M059J (cell line): ENCODE results near the gene EVI5. TPM values are rescaled to one million over a fixed set of nuclear protein-coding genes. Genes with fewer than 3 reads are reported as not detected.
"Not testable (repeated sequence)": the region's sequence is repeated elsewhere in the genome, so short reads cannot be mapped to it uniquely, and the experiment has no call there.

ENCODE experiments used
- DNase-seq: peaks from one replicate; pipeline ENCODE4 v3.0.0-alpha.2; 2012; ENCODE audit warnings: low read depth
- total RNA-seq: library from RNA; depleted of rRNA; stranded (reverse); fragments of >200 nt; shearing (Covaris generic); gene quantifications from 2 replicates; pipeline ENCODE4 v1.2.3, GENCODE V29; 2014

EVI5 gene
- total RNA-seq, 1 experiment from 2014 or later: 7.7 TPM

DNA sequence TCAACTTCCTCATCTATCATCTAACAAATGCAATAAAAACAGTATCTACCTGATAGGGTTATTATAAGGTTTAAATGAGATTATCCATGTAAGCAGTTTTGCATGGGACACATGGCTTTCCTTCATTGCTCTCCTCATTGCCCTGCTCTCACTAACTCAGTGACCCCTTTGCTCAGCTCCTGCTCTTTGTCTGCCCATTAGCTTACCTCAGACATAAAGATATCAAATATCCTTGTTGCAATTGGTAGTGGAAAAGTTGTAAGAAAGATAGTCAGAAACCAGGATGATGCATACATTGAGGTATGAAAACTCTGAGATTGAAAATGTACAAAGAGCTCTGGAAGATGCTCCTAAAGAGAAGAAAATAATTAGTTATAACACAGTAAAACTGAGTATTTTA, 89.8 kb downstream of the EVI5 start:
- no peak for DNase-seq

DNA sequence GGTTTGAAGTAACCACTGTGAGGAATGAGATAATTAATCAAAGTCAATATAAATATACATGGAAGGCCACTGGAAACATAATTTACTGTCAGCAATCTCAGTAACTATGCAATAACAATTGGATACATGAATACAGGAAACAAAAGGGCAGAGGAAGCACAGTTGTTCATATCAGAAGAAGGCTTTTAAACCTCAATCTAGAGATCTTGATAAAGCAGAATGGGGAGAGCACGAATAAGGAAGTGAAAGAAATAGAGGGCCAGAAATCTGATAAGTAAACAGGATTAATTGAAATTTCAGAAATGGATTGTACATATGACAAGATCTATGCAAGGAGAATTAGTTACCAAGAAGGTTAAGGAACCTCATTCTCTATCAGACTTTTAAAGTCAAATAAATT, 93.0 kb downstream of the EVI5 start:
- DNase-seq: no peak

DNA sequence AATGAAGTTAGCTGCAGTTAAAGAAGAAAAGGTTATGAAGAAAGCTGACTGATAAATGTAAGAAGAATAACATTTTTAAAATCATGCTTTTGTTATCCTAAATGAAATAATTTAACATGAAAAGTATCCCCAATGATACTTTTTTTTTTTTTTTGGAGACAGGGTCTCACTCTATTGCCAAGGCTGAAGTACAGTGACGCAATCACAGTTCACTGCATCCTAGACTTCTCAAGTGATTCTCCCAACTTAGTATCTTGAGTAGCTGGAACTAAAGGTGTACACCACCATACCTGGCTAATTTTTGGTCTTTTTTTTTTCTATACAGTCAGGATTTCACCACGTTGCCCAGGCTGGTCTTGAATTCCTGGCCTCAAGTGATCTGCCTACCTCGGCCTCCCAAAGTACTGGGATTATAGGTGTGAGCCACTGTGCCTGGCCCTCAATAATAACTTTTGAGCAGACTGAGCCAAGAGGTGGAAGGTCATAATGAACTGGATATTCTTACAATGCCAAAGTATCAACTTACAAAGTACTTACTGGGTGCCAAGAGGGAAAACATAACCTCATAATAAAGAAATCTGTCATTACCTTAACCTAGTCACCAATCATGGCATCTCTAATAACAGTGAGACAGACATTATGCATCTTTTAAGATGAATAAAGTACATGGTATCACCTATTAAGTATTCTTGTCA, 94.5 kb downstream of the EVI5 start:
- DNase-seq: no peak

- no peak for DNase-seq
These were observed 104.9 kb downstream of the EVI5 start for GRCh38 chr1:92679980-92680379.

GRCh38 chr1:92663775-92664174, 121.1 kb downstream of the EVI5 start:
- no peak for DNase-seq

DNA sequence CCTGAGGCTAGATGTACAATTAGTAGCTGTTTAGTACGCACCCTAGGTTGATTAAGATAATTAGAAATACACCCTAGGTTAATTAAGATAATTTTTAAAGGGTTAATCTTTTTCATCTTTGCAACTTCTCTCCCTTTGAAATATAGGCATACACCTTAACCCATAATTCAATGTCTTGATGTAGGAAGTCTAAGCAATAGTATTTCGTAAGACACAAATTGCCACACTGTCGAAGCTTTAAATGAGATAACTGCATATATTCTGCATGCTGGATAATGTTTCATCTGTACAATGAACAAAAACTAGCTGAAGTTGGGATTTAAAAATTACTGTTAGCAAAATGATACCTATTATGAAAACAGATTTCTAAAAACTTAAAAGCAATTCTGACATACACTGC, 122.9 kb downstream of the EVI5 start:
- no peak for DNase-seq

GRCh38 chr1:92657701-92658100, 127.2 kb downstream of the EVI5 start:
- no peak for DNase-seq

DNA sequence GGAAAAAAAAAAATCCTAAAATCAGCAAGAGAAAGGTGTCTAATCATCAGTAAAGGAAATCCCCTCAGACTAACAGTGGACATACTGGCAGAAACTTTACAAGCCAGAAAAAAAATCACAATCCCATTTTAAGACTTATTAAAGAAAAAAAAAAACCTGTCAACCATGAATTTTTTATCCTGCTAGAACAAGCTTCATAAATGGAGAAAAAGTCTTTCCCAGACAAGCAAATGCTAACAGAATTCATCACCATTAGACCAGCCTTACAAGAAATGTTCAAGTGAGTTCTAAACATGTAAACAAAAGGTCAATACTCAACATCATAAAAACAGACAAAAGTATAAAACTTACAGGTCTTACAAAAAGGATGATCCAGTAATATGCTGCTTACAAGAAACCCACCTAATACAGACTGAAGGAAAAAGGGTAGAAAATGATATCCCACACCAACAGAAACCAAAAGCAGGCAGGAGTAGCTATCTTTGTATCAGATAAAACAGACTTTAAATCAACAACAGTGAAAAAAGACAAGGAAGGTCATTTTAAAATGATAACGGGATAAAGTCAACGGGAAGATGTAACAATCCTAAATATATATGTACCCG, 129.6 kb downstream of the EVI5 start:
- DNase-seq: no peak

GRCh38 chr1:92653605-92654381, 131.1 kb downstream of the EVI5 start:
- no peak for DNase-seq

DNA sequence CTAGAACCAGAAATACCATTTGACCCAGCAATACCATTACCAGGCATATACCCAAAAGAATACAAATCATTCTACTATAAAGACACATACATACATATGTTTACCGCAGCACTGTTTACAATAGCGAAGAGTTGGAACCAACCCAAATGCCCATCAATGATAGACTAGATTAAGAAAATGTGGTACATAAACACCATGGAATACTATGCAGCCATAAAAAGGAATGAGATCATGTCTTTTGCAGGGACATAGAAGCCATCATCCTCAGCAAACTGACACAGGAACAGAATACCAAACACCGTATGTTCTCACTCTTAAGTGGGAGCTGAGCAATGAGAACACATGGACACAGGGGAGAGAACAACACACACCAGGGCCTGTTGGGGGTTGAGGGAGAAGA, 144.2 kb downstream of the EVI5 start:
- not testable (repeated sequence) for DNase-seq

DNA sequence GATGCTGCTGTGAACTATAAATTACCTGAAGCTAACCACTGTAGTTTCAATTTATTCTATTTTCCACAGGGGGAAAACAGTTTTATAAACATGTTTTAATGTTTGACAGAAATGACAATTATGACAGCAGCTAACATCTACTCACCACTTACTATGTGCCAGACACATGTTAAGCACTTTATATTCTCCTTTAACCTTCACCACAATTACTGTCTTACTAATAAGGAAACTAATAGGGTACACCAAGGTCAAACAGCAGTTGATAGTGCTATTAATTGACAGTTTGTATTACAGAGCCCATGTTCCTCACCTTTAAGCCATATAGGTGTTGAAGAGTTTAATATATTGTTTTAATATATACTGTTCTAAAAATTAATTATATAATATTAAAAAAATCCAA, 146.4 kb downstream of the EVI5 start:
- DNase-seq: no peak

DNA sequence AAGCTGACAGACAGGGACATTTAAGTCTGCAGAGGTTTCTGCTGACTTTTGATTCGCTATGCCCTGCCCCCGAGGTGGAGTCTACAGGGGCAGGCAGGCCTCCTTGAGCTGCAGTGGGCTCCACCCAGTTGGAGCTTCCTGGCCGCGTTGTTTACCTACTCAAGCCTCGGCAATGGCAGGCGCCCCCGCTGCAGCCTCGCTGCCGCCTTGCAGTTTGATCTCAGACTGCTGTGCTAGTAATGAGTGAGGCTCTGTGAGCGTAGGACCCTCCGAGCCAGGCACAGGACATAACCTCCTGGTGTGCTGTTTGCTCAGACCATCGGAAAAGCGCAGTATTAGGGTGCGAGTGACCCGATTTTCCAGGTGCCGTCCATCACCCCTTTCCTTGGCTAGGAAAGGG, 149.7 kb downstream of the EVI5 start:
- not testable (repeated sequence) for DNase-seq

- peak; percentile 27 for DNase-seq
These were observed 161.6 kb downstream of the EVI5 start for GRCh38 chr1:92623187-92623778.

- DNase-seq: no peak
These were observed 165.3 kb downstream of the EVI5 start for GRCh38 chr1:92619466-92620189.

- no peak for DNase-seq
These were observed 183.9 kb downstream of the EVI5 start for GRCh38 chr1:92601044-92601443.

DNA sequence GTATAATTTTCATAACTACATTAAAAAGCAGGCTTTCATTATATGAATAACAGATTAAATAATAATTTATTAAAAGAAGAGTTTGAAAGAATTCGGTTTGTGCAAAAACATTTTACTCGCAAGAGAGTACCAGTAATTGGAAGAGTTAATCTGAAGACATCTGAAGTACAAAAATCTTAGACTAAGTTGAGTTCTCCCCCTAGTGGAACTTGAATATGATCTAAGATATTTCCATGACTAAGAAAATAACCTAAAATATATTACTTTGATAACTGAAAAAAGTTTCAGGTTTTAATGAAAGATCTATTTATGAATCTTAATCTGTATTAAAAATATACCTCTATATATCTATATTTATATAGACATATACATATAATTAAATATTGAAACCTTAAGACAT, 185.7 kb downstream of the EVI5 start:
- DNase-seq: peak; percentile 52

- DNase-seq: not testable (repeated sequence)
These were observed 195.5 kb downstream of the EVI5 start for GRCh38 chr1:92589361-92589760.

- no peak for DNase-seq
These were observed 197.5 kb downstream of the EVI5 start for GRCh38 chr1:92587445-92587844.

DNA sequence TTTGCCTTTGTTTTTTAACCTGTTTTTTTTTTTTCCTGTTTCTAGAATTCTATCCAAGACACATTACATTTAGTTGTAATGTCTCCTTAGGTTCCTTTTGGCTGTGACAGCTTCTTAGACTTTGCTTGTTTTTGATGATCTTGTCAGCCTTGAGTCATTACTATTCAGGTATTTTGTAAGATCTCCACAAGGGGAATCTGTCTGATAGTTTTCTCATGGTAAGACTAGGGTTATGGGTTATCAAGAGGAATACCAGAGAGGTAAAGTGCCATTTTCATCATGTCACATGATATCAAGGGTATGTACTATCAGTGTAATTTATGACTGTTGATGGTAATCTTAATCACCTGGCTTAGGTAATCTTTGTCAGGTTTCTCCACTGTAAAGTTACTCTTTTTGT, 199.1 kb downstream of the EVI5 start:
- peak; percentile 34 for DNase-seq

- not testable (repeated sequence) for DNase-seq
These were observed 200.1 kb downstream of the EVI5 start for GRCh38 chr1:92584810-92585209.

DNA sequence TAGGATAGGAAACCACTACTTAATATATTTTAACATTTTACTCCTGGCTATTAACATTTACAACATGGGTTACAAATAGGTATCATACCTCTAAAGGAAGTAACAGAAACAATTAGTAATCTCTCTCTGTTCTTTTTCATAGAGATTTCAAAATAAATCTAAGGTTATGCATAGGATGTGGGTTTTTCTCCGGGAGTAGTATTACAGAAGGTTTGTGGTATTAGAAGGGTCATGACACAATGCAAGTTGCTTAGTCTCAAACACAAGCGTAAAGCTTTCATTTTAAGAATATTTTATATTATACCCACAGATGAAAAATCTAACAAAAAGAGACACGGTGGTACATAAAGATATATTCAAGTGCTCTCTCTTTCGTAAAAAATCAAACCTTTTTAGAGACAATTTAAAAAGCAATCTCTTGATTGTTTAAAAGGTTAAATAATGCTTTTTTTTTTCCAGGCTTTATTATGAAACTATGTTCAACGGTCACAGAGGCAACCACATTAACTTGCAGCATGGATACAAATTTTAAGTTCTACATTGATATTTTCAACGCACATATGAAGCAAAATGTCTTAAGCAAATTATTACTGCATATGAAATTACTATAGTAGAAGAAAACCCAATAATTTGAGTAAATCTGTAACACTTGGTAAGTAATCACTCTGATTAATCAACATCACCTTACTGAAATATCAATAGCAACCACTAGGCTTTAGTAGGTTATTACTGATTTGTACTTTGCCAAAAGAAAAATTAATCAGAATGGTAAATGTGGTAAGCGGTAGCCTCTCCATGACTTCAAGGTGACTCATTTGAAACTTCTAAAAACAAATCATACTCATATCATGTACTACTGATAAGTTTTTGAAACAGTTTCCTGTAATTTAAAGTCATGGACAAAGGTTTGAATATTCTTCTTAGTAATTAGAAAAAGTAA, 200.8 kb downstream of the EVI5 start:
- peak; percentile 81 for DNase-seq
